Activated CD8-positive, alpha-beta memory T cell treated with anti-CD3 and anti-CD28 coated beads, Interleukin-2, amount 50 U/mL, for 24 hours (primary cell): ENCODE measurements around the gene OR51A7.
"Not testable (repeated sequence)": the region's sequence is repeated elsewhere in the genome, so short reads cannot be mapped to it uniquely, and the experiment has no call there.

Experiments
- DNase-seq: peaks from one replicate; pipeline ENCODE4 v3.0.0-alpha.2; 2020; ENCODE audit errors: extremely low read depth

OR51A7 gene, protein sequence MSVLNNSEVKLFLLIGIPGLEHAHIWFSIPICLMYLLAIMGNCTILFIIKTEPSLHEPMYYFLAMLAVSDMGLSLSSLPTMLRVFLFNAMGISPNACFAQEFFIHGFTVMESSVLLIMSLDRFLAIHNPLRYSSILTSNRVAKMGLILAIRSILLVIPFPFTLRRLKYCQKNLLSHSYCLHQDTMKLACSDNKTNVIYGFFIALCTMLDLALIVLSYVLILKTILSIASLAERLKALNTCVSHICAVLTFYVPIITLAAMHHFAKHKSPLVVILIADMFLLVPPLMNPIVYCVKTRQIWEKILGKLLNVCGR

DNA sequence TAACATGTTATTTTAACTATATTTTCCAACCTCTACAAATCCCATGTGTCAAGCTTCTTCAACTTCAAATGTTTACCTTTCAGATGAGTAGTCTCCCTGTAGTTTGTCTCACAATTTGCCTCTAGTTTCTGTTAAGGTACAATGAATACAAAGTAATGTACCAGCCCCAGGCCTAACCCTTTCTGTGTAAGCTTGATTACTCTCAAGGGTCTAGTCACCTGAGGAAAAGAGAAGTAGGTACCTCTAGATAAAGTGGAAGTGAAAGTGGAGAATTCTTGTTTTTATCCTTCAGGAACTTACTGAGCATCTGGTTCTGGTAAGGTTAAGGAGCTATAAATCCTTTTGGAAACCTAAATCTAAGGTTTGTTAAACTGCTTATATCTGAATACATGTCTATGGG lies at the start of gene OR51A7:
Gene OR51A7 (plus strand): TSS at position 300 of the 400 bp plus-strand sequence. CDS start 3,587 bp downstream, outside the sequence.
- no peak for DNase-seq

DNA sequence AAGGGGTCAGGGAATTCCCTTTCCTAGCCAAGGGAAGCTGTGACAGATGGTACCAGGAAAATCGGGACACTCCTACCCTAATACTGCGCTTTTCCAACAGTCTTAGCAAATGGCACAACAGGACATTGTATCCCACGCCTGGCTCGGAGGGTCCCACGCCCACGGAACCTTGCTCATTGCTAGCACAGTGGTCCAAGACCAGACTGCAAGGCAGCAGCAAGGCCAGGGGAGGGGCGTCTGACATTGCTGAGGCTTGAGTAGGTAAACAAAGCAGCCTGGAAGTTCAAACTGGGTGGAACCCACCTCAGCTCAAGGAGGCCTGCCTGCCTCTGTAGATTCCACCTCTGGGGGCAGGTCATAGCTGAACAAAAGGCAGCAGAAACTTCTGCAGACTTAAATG lies 49.3 kb upstream of the OR51A7 start:
- not testable (repeated sequence) for DNase-seq

DNA sequence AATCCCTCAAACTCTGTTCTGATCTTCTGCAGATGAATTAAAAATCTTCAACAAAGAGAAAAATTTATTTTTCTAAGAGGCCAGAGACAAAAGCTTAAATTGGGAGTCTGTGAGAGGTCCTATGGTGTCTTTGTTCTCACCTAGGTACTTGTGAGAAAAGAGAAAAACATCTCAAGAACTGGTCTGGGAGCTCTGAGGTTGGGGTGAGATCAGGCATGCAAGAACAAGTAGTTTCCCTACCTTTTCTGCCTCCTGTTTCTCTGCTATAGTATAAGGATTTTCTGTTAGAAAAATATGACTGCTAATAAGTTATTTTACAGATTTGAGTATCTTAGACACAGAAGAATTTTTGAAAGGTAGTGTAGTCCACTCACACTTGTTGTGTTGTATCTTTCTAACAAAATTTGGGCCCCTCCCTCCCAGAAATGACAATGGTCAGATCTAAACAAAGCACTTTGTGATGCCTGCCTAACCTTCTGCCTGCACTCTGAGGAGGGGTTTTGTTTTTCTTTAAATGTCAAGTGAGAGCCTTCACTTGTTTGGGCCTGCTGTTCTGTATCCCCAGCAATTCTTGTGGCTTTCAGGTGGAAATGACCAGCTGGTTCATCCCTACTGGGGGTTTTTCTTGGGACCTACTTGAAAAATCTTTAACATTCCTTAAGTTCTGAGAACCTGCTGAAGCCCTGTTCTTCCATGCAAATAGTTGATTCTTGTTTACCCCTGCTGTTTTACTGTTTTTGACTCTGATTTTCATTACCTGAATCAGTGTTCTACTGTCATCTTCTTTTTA lies 40.9 kb upstream of the OR51A7 start:
- DNase-seq = no peak

DNA sequence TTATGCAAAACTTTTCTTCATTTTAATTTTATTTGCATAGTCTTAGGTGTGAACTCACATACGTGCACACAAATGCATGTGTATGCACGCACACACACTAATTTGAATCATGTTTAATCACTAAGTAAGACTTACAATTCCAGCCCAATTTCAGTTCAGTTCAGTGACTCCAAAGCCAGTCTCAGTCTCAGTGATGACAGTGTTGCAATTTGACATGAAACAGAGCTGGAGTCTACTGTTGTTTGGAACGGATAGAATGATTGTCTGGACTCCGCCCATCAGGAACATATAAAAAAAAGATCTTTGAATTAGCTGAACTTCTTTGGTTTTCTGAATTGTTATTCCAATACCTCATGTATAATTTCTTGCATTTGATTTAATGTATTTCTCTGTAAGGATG lies 39.7 kb upstream of the OR51A7 start:
- DNase-seq = no peak

DNA sequence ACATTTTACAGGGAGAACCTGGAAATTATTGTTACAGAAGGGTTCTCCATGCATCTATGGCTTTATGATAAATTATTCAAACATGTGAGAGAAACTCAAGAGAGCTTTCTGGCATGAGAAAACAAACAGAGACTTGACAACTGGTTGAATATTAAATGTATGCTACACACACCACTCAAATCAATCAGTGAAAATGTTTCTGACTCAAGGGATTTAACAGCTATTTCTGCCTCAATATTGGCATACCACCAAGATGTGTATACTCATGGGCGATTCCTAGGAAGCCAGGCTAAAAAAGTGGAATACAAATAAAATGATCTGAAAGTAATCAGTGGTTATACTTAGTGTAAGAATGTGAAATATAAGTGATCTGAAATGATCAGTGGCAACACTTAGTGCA lies 37.7 kb upstream of the OR51A7 start:
- DNase-seq = no peak

DNA sequence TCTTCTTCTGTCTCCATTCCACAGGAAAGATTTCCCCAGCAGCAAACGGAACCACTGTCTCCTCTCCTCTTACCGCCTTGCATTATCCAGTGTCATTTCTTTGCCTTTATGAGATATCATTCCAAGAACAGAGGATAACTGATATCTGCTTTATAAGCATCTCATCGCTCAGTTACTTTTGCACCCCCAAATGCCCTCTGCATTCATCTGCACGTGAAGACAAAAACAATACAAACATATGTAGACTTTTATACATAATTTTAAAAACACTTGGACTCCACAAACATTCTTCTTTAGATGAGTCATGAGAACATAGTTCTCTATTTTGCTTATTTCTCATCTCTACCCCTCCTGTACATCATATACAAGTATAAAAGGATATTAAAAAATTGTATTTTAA lies 22.4 kb upstream of the OR51A7 start:
- DNase-seq = no peak

DNA sequence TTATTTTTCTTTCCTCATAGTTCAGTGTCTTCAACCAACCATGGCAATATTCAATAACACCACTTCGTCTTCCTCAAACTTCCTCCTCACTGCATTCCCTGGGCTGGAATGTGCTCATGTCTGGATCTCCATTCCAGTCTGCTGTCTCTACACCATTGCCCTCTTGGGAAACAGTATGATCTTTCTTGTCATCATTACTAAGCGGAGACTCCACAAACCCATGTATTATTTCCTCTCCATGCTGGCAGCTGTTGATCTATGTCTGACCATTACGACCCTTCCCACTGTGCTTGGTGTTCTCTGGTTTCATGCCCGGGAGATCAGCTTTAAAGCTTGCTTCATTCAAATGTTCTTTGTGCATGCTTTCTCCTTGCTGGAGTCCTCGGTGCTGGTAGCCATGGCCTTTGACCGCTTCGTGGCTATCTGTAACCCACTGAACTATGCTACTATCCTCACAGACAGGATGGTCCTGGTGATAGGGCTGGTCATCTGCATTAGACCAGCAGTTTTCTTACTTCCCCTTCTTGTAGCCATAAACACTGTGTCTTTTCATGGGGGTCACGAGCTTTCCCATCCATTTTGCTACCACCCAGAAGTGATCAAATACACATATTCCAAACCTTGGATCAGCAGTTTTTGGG lies 21.6 kb upstream of the OR51A7 start, which contains the start of gene OR51T1:
Gene OR51T1 (plus strand): TSS at position 41 of the 641 bp plus-strand sequence. CDS start 0 bp downstream, at position 41.
- no peak for DNase-seq

DNA sequence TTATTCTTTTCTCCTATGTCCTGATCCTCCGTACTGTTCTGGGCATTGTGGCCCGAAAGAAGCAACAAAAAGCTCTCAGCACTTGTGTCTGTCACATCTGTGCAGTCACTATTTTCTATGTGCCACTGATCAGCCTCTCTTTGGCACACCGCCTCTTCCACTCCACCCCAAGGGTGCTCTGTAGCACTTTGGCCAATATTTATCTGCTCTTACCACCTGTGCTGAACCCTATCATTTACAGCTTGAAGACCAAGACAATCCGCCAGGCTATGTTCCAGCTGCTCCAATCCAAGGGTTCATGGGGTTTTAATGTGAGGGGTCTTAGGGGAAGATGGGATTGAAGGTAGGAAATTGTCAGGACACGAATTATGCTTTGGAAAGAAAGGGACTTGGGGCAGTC lies 21.0 kb upstream of the OR51A7 start:
- DNase-seq = no peak

DNA sequence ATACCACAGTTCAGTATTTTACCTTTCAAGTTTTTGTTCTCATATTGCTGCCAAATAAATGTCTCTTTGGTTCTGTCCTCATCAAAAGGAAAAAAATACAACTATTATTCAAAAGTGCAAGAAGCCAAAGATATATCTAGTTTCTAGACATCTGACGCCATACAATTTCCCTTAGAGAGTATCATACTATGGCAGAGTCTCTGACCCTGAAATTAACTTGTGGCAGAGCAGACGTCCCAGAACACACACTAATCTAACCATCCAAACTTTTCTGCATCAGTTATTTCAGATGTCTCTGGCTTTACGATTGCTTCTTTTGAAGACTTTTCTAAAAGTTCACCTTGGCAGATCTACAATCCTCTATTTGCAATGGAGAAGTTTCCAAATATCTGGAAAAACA lies 19.2 kb upstream of the OR51A7 start:
- DNase-seq = no peak

DNA sequence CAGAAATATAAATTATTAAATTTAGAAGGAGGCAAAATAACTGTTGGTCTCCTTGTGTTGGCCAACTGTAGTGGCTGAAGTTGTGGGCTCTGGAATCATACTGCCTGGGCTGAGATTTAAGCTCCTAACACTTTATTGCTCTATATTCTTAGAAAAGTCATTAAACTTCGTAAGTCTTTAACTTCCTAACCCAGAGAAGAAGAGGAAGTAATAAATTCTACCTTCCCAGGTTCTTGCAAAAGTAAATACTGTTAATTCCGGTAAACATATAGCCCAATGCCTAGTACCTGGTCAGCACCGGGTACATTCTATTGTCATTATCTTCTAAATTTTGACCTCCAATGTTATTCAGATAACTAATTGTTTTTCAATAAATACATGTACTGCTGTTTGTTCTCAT lies 17.4 kb upstream of the OR51A7 start:
- DNase-seq = no peak

DNA sequence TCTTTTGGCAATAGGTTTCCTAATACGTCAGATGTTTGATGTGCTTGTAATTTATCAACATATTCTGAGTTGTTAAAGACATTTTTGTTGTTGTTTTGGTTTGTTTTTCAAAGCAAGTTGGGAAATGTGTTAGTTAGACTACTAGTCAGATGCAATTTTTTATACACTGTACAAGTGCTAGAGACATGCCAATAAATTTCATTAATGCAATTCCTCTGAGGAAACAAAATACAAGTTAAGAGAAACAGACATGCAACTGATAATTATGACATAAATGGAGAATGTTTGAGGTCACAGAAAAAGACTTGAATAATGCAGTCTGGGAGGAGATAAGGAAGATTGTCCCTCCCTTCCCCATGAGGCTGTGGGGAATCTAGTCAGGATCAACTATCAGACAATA lies 16.0 kb upstream of the OR51A7 start:
- DNase-seq = no peak

DNA sequence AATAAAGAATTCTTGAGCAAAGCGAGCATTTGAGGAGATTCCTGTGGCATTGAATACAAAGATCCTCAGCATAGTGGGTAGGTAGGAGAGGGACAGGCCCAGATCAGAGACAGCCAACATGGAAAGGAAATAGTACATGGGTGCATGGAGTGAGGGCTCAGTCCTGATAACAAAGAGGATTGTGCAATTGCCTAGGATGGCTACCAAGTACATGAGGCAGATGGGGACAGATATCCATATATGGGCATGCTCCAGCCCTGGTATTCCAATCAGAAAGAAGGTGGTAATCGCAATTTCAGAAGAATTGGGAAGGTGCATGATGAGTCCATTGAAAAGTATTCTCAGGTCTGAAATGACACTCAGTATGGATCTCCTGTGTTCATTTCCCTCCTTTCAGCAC lies 13.3 kb upstream of the OR51A7 start:
- DNase-seq = no peak

DNA sequence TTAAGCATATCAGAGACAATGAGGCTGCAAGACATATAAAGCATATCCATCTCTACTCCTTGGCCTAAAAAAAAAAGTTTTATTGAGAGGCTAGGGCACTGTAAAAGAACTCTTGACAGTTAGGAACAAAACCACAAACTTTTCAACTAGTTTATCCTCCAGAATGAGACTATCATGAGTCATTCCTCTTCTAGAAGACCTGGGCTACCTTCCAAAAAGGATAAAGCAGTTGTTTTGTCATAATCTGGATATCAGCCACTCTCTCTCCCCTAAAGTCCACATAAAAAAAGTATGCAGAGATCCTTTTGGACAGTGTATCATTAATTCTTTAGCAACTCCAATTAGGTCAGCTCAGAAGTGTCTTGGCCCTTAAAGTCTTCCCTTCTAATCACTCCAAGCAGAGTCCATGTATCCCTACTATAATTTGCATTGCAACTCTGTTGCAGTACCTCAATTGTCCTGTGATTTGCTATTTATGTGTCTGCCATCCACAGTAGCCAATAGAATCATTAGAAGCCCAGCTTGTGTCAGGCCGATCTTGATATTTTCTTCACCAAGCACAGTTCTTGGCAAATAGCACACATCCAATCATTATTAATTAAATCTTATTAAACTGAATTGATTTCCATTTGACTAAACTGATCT lies 11.5 kb upstream of the OR51A7 start:
- no peak for DNase-seq

DNA sequence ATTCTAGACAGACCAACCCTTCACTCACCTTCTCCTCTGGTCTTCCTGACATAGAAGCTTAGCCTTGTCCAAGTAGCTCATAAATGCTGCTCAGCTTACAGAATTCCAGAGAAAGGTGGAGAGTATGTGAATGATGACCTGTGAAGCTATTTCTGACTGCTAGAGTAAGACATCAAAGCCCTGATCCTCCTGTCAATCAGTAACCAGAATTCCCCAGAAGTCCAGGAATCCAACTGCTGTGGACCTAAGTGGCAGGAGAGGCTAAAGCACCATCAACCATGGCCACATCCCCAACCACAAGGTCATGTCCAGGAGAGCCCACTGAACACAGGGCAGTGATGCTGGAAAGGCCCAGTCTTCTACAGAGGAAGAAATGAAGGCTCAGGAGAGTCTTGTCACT lies 13.0 kb downstream of the OR51A7 start:
- DNase-seq = no peak

DNA sequence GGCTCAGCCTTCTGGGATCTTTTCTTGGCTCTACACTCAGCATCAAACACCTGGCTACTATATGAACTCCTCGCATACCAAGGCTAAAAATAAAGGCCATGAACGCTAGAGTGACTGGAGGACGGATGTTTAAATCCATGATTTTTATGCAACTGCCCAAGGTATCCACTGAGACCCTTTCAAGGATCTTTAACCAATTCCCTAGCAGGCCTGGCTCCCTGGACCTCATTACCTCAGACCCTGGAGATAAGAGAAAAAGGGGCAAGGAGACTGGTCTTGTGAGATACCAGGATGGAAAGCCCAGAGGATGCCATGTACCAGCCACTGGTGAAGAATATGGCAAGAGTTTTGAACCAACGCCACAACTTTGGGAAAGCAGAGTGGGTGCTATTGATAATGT lies 15.7 kb downstream of the OR51A7 start, which contains the start of gene OR51G2:
Gene OR51G2 (minus strand): TSS at position 101 of the 400 bp plus-strand sequence. CDS start 3,687 bp downstream, outside the sequence.
- DNase-seq = no peak

DNA sequence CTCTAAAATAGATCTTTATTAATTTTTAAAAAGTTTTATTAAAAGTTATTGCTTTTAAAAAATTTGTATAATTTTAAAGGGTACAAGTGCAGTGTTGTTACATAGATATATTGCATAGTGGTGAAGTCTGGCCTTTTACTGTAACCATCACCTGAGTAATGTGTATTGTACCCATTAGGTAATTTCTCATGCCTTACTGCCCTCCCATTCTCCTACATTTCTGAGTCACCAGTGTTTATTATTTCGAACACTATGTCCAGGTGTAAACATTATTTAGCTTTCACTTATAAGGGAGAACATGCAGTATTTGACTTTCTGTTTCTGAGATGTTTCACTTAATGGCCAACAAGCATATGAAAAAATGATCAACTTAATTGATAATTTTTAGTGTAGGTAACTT lies 18.2 kb downstream of the OR51A7 start:
- no peak for DNase-seq

DNA sequence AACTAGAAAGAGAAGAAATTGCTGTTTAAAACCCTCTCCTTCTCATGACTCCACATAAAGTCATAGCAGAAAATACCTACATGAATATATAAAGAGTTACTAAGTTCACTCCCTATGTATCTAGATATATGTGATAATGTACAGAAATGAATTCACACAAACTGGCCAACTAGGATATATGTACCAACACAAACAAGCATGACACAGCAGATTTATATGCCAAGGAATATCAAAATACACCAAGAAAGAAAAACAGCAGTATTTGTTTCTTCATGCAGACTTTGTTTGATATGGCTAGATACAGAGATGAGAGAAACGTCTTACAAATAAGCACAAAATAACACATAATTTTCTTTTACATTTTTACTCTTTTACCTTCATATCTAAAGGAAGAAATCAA lies 18.7 kb downstream of the OR51A7 start:
- DNase-seq = no peak

DNA sequence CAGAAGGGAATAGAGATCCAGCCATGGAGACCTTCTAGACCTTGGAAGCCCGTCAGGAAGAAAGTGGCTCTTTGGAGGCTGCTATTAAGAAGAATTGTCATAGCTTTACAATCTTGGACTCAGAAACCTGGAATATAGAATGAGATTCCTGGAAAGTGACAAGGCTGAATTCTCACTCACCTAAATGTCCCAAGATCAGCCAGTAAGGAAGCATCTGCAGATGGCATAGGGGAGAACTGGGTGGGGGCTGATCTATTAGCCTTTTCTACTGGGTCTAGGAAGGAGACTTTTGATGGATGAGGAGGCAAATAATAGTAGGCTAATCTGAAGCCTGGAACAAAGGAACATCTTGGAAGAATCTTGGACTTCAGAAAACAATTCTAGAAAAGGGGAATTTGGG lies 20.7 kb downstream of the OR51A7 start, which contains the start of gene OR51G1:
Gene OR51G1 (minus strand): TSS at position 101 of the 400 bp plus-strand sequence. CDS start 0 bp downstream, at position 101.
- no peak for DNase-seq

DNA sequence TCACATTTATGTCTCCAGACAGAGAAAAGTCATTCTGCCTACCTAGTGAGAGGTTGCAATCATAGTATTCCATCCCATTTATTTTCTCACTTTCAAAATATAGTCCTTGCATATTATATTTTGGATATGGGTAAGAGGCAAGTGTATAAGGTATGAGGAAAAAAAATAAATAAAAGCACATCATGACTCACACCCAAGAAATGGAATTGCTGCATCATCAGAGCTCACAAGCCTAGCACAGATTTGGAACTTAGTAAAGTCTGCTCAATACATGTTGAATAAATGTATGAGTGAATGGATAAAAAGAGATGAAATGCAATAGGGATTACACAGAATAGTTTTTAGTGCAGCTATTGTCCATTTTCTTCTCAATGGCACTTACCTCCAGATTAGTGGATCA lies 23.0 kb downstream of the OR51A7 start:
- no peak for DNase-seq

DNA sequence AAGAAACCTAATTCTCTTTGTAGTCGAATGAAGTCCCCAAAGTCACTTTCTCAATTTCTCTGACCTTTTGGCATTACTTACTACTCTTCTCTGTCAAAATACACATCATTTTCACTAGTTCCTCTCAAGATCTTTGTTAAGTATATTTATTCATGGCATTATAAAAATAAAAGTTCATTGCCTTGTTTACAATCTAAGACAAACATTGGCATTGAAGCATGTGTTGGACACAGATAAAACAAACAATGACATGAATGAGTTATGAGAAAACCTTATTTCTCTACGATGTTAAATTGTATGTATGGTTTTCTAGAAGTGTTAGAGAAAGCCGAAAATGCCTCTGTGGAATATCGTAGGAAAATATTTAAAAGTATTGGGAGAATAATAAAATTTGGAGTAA lies 29.2 kb downstream of the OR51A7 start:
- no peak for DNase-seq

DNA sequence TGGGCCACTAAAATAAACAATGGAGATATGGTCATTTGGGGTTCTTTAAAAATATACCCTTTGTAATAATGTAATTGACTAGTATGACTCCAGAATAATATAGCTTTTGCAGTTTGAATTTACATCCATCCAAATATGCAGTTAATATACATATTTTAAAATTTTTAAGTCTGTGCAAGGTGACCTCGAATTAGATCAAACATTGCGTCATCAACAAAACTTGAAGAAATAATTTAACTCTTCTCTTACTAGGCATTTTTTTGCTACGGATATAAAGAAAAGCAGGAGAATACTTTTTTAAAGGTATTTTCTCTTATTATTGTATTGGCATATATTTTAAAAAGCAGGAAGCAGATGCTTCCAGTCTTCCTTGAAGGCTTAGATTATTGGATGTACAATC lies 33.2 kb downstream of the OR51A7 start:
- no peak for DNase-seq

DNA sequence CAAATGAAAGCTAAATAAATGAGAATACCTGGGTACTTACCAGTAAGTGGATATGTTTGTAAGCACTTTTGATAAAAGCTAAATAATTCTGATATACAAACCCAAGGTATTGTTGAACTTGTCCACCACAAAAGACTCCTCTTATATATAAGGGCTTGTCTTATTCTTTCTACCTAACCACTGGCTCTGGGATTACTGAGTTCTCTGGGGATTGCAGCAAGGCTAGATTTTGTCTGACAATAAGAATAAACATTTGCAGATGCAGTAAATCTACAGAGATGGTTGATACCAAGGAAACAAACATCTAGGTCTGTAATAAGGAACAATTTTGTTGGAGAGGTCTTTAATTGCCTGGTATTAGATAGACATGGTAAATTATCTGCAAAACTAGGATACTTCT lies 43.9 kb downstream of the OR51A7 start, which contains the start of gene OR51A4:
Gene OR51A4 (minus strand): TSS at position 101 of the 400 bp plus-strand sequence. CDS start 505 bp downstream, outside the sequence.
- DNase-seq = no peak
